CD8-positive, alpha-beta memory T cell (primary cell): ENCODE data around the gene LSR. TPM values are rescaled to one million over a fixed set of nuclear protein-coding genes. Genes with fewer than 3 reads are reported as not detected.

Experiments
- CTCF ChIA-PET: fragments of 350-600 bp; sonication (Branson Sonifier 250); formaldehyde crosslinking; loops from one replicate; lab custom pipeline; 2021; ENCODE audit warnings: antibody characterized with exemption; lab: Charles Lee
- POLR2A ChIA-PET: fragments of 350-600 bp; sonication (Branson Sonifier 250); formaldehyde crosslinking; loops from one replicate; lab custom pipeline; 2021; ENCODE audit warnings: antibody characterized with exemption; lab: Charles Lee
- DNase-seq, 5 donors: peaks; one replicate each; pipeline versions ENCODE4 v3.0.0 to v3.0.0-alpha.2; 2020 to 2022; ENCODE audit warnings: mixed read lengths in 1 of 5
- H3K27ac ChIP-seq: one replicate; pipeline ENCODE4 v1.7.0; 2013; ENCODE audit warnings: low read depth, mild to moderate bottlenecking, low read length, moderate library complexity
- H3K27me3 ChIP-seq: 2 replicates; pipeline ENCODE4 v1.7.0; 2013; ENCODE audit warnings: low read length, mild to moderate bottlenecking; ENCODE audit not compliant: insufficient read depth, poor library complexity, severe bottlenecking
- H3K36me3 ChIP-seq: 2 replicates; pipeline ENCODE4 v1.7.0; 2013; ENCODE audit warnings: mild to moderate bottlenecking, low read length, moderate library complexity; ENCODE audit not compliant: insufficient read depth
- H3K4me1 ChIP-seq: 2 replicates; pipeline ENCODE4 v1.7.0; 2013; ENCODE audit warnings: mild to moderate bottlenecking, low read length, moderate library complexity; ENCODE audit not compliant: insufficient read depth
- H3K4me3 ChIP-seq: 2 replicates; pipeline ENCODE4 v1.7.0; 2013; ENCODE audit warnings: mild to moderate bottlenecking, low read length
- H3K9me3 ChIP-seq: 2 replicates; pipeline ENCODE4 v1.7.0; 2013; ENCODE audit warnings: mild to moderate bottlenecking, low read length
- H3K27ac Mint-ChIP-seq, 8 donors: one replicate each; pipeline ENCODE4 v1.8.0; 2020 to 2021; ENCODE audit warnings: mixed read lengths in 8 of 8, mild to moderate bottlenecking in 6 of 8, inconsistent platforms in 3 of 8, moderate library complexity in 3 of 8
- H3K27me3 Mint-ChIP-seq, 2 donors: one replicate each; pipeline ENCODE4 v1.8.0; 2020 to 2021; ENCODE audit warnings: mixed read lengths in 2 of 2, mild to moderate bottlenecking in 1 of 2, moderate library complexity in 1 of 2
- H3K36me3 Mint-ChIP-seq, 3 donors: one replicate each; pipeline ENCODE4 v1.8.0; 2020 to 2021; ENCODE audit warnings: mixed read lengths in 3 of 3, inconsistent platforms in 1 of 3, mild to moderate bottlenecking in 1 of 3
- H3K4me1 Mint-ChIP-seq, 3 donors: one replicate each; pipeline ENCODE4 v1.8.0; 2020 to 2021; ENCODE audit warnings: mixed read lengths in 3 of 3, inconsistent platforms in 1 of 3, mild to moderate bottlenecking in 1 of 3
- H3K4me3 Mint-ChIP-seq, 7 donors: one replicate each; pipeline ENCODE4 v1.8.0; 2020 to 2021; ENCODE audit warnings: mixed read lengths in 7 of 7, mild to moderate bottlenecking in 6 of 7, moderate library complexity in 4 of 7, inconsistent platforms in 2 of 7
- H3K9me3 Mint-ChIP-seq, 5 donors: one replicate each; pipeline ENCODE4 v1.8.0; 2020 to 2022; ENCODE audit warnings: mixed read lengths in 5 of 5, mild to moderate bottlenecking in 3 of 5, moderate library complexity in 2 of 5, inconsistent platforms in 1 of 5
- polyA plus RNA-seq: library from polyadenylated mRNA; unstranded; fragments of 300-500 nt; fragmentation: Illumina TruSeq; gene quantifications from one replicate; pipeline ENCODE4 v1.2.3, GENCODE V29; 2021
- total RNA-seq, 2 experiments: library from RNA; stranded (reverse); gene quantifications; one replicate each; pipeline ENCODE4 v1.2.3, GENCODE V29; 2021

The LSR gene
- total and polyA plus RNA-seq, 3 experiments from 2014 or later: 23.5 to 77.8 (median 27.5) TPM

GRCh38 chr19:35287713-35288112, 38.9 kb downstream of the LSR start:
- CTCF ChIA-PET: no interaction called here

GRCh38 chr19:35288331-35288730, 39.5 kb downstream of the LSR start:
- H3K9me3 Mint-ChIP-seq: no peaks in the 10 kb centered on the region
- Histone ChIP-seq H3K27me3 (no peaks in the 10 kb centered on the region), H3K4me1 (no peaks in the 10 kb centered on the region), H3K27ac (no peak overlapping the region), H3K36me3 (no peaks in the 10 kb centered on the region), H3K9me3 (no peaks in the 10 kb centered on the region), H3K4me3 (no peak overlapping the region)
- H3K27ac Mint-ChIP-seq: no peak overlapping the region
- ChIA-PET POLR2A (no interaction called here), CTCF (no interaction called here)
- H3K4me3 Mint-ChIP-seq: no peak overlapping the region
- no peaks in the 10 kb centered on the region for H3K4me1 Mint-ChIP-seq
- DNase-seq: no peak
- H3K27me3 Mint-ChIP-seq: peaks cover 6 to 14% of the 10 kb centered on the region in 2 donors
- no peaks in the 10 kb centered on the region for H3K36me3 Mint-ChIP-seq

More at GRCh38 chr19:35287713-35288112, 38.9 kb downstream of the LSR start:
- Histone ChIP-seq H3K4me1 (no peaks in the 10 kb centered on the region), H3K36me3 (no peaks in the 10 kb centered on the region), H3K27ac (no peak overlapping the region), H3K9me3 (no peaks in the 10 kb centered on the region), H3K27me3 (no peaks in the 10 kb centered on the region), H3K4me3 (no peak overlapping the region)
- POLR2A ChIA-PET: interaction anchor here (0.6 to 0.8 kb wide), 2 partner anchors 14 to 379 kb away, joined by 3 read pairs; no protein-coding TSS in a partner anchor
- Mint-ChIP-seq H3K9me3 (no peaks in the 10 kb centered on the region), H3K36me3 (no peaks in the 10 kb centered on the region), H3K4me1 (no peaks in the 10 kb centered on the region), H3K4me3 (peak overlapping the region in 1 of 7 donors; percentile 72), H3K27ac (no peak overlapping the region), H3K27me3 (peaks cover 6 to 20% of the 10 kb centered on the region in 2 donors)
- no peak for DNase-seq

GRCh38 chr19:35288906-35289305, 40.1 kb downstream of the LSR start:
- no peaks in the 10 kb centered on the region for H3K9me3 Mint-ChIP-seq
- H3K4me3 Mint-ChIP-seq: no peak overlapping the region
- Histone ChIP-seq H3K4me1 (no peaks in the 10 kb centered on the region), H3K9me3 (no peaks in the 10 kb centered on the region), H3K4me3 (no peak overlapping the region), H3K27ac (no peak overlapping the region), H3K27me3 (no peaks in the 10 kb centered on the region), H3K36me3 (no peaks in the 10 kb centered on the region)
- POLR2A ChIA-PET: no interaction called here
- CTCF ChIA-PET: no interaction called here
- H3K27me3 Mint-ChIP-seq: peaks cover 5 to 11% of the 10 kb centered on the region in 2 donors
- no peak overlapping the region for H3K27ac Mint-ChIP-seq
- no peak for DNase-seq
- H3K4me1 Mint-ChIP-seq: no peaks in the 10 kb centered on the region
- H3K36me3 Mint-ChIP-seq: no peaks in the 10 kb centered on the region

GRCh38 chr19:35290381-35291127, 41.8 kb downstream of the LSR start:
- no peak for DNase-seq
- Mint-ChIP-seq H3K27ac (no peak overlapping the region), H3K4me3 (no peak overlapping the region), H3K27me3 (peaks cover 0 to 4% of the 10 kb centered on the region in 2 donors), H3K9me3 (no peaks in the 10 kb centered on the region), H3K4me1 (peaks cover 0 to under 1% (median under 1%) of the 10 kb centered on the region in 3 donors), H3K36me3 (no peaks in the 10 kb centered on the region)
- Histone ChIP-seq H3K27me3 (no peaks in the 10 kb centered on the region), H3K4me1 (peaks cover 3% of the 10 kb centered on the region), H3K4me3 (no peak overlapping the region), H3K36me3 (no peaks in the 10 kb centered on the region), H3K27ac (no peak overlapping the region), H3K9me3 (no peaks in the 10 kb centered on the region)
- ChIA-PET CTCF (no interaction called here), POLR2A (interaction anchor here (0.6 kb wide), 1 partner anchor 153 kb away, joined by 3 read pairs; no protein-coding TSS in a partner anchor)

- DNase-seq: no peak
- Histone ChIP-seq H3K36me3 (no peaks in the 10 kb centered on the region), H3K9me3 (no peaks in the 10 kb centered on the region), H3K27me3 (no peaks in the 10 kb centered on the region), H3K4me3 (no peak overlapping the region), H3K4me1 (peaks cover 10% of the 10 kb centered on the region), H3K27ac (no peak overlapping the region)
- H3K4me3 Mint-ChIP-seq: no peak overlapping the region
- H3K36me3 Mint-ChIP-seq: no peaks in the 10 kb centered on the region
- peaks cover 0 to 8% (median 6%) of the 10 kb centered on the region in 3 donors for H3K4me1 Mint-ChIP-seq
- no peaks in the 10 kb centered on the region for H3K9me3 Mint-ChIP-seq
- ChIA-PET CTCF (no interaction called here), POLR2A (no interaction called here)
- no peak overlapping the region for H3K27ac Mint-ChIP-seq
- H3K27me3 Mint-ChIP-seq: peaks cover 0 to 4% of the 10 kb centered on the region in 2 donors
Observed at GRCh38 chr19:35291259-35291658, 42.5 kb downstream of the LSR start.

- POLR2A ChIA-PET: no interaction called here
Observed at GRCh38 chr19:35291916-35292315, 43.1 kb downstream of the LSR start, which contains the start of gene MAG. TSS of gene MAG (plus strand) at chr19:35292161. CDS start at chr19:35295409, 3,248 bp downstream.

GRCh38 chr19:35292421-35293362, 43.9 kb downstream of the LSR start:
- H3K27ac Mint-ChIP-seq: peak overlapping the region in 1 of 8 donors; percentile 13
- CTCF ChIA-PET: no interaction called here
- H3K9me3 Mint-ChIP-seq: no peaks in the 10 kb centered on the region

More at GRCh38 chr19:35291916-35292315, 43.1 kb downstream of the LSR start, which contains the start of gene MAG:
- Histone ChIP-seq H3K9me3 (no peaks in the 10 kb centered on the region), H3K4me3 (no peak within 1 kb of the TSS), H3K36me3 (no peaks in the 10 kb centered on the region), H3K4me1 (peaks cover 10% of the 10 kb centered on the region), H3K27me3 (no peaks in the 10 kb centered on the region), H3K27ac (no peak within 1 kb of the TSS)
- H3K4me3 Mint-ChIP-seq: no peak within 1 kb of the TSS
- CTCF ChIA-PET: no interaction called here
- DNase-seq: no peak
- H3K4me1 Mint-ChIP-seq: peaks cover 0 to 9% (median 6%) of the 10 kb centered on the region in 3 donors
- H3K27ac Mint-ChIP-seq: peak within 1 kb of the TSS in 1 of 8 donors; percentile 13
- no peaks in the 10 kb centered on the region for H3K36me3 Mint-ChIP-seq
- no peaks in the 10 kb centered on the region for H3K9me3 Mint-ChIP-seq
- peaks cover 0 to 3% of the 10 kb centered on the region in 2 donors for H3K27me3 Mint-ChIP-seq

More at GRCh38 chr19:35292421-35293362, 43.9 kb downstream of the LSR start:
- Mint-ChIP-seq H3K36me3 (no peaks in the 10 kb centered on the region), H3K27me3 (peaks cover 0 to 3% of the 10 kb centered on the region in 2 donors), H3K4me1 (peaks cover 0 to 9% (median 6%) of the 10 kb centered on the region in 3 donors), H3K4me3 (no peak overlapping the region)
- POLR2A ChIA-PET: no interaction called here
- no peak for DNase-seq
- Histone ChIP-seq H3K4me1 (peaks cover 10% of the 10 kb centered on the region), H3K27ac (no peak overlapping the region), H3K4me3 (no peak overlapping the region), H3K9me3 (no peaks in the 10 kb centered on the region), H3K27me3 (no peaks in the 10 kb centered on the region), H3K36me3 (no peaks in the 10 kb centered on the region)
